Measurements from ENCODE around the gene CBFB.

- TF ChIP-seq CTCF (IDR thresholded peaks at IDR 0.05; ENCODE audit: low read length): no peak
- no peak for TF ChIP-seq EZH2 (IDR thresholded peaks at IDR 0.05; ENCODE audit: borderline replicate concordance, low read length)
Observed at GRCh38 chr16:67104845-67105244, 75.9 kb downstream of the CBFB start.

Measured in OCI-LY1 (cell line).